PFSK-1 (cell line): ENCODE data around the gene DGUOK.

Source experiments
- FOXP2 ChIP-seq: optimal IDR thresholded peaks from 2 replicates; pipeline ENCODE3; 2011; ENCODE audit warnings: borderline replicate concordance, control low read depth, inconsistent platforms; ENCODE audit not compliant: insufficient read depth; ENCODE audit errors: extremely low read length, extremely low read depth
- POLR2AphosphoS5 ChIP-seq: IDR thresholded peaks from 2 replicates; pipeline ENCODE4 v1.6.1; 2012; ENCODE audit warnings: low read depth, mild to moderate bottlenecking, control low read depth, low read length, moderate library complexity
- SIN3A ChIP-seq: IDR thresholded peaks from 2 replicates; pipeline ENCODE4 v1.6.1; 2012; ENCODE audit warnings: mild to moderate bottlenecking, low read length, moderate library complexity, borderline replicate concordance; ENCODE audit not compliant: insufficient read depth
- TAF1 ChIP-seq: IDR thresholded peaks from 2 replicates; pipeline ENCODE4 v1.6.1; 2012; ENCODE audit warnings: low read length, control low read depth, borderline replicate concordance; ENCODE audit not compliant: insufficient read depth
- TF ChIP-seq, protein P1 (sequence below), 2 experiments: IDR thresholded peaks; 2 replicates each; pipeline versions ENCODE4 v1.6.1 to v1.8.0; 2011 to 2012; ENCODE audit warnings: low read depth in 2 of 2, low read length in 2 of 2, control low read depth in 1 of 2, inconsistent platforms in 1 of 2, mild to moderate bottlenecking in 1 of 2, moderate library complexity in 1 of 2; ENCODE audit not compliant: insufficient read depth in 1 of 2

Gene DGUOK

DNA sequence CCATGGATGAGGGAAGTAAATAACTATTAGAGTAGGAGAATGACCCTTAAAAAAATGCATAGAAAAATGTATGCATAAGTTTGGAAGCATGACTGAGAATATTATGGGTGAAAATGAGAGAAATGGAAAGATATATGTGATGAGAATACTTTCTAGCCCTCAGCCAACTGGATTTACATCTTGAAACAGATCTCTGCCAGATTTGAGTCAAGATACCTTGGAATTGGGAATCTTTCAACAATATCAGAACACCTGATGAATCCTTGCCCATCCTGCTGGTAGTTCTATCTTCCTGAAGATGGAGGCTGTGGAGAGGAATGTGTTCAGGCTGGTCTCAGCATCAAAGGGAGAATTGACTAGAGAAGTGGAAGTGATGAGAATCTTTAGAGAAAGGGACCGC lies 63.9 kb downstream of the DGUOK start:
- TF ChIP-seq, protein P1, sequence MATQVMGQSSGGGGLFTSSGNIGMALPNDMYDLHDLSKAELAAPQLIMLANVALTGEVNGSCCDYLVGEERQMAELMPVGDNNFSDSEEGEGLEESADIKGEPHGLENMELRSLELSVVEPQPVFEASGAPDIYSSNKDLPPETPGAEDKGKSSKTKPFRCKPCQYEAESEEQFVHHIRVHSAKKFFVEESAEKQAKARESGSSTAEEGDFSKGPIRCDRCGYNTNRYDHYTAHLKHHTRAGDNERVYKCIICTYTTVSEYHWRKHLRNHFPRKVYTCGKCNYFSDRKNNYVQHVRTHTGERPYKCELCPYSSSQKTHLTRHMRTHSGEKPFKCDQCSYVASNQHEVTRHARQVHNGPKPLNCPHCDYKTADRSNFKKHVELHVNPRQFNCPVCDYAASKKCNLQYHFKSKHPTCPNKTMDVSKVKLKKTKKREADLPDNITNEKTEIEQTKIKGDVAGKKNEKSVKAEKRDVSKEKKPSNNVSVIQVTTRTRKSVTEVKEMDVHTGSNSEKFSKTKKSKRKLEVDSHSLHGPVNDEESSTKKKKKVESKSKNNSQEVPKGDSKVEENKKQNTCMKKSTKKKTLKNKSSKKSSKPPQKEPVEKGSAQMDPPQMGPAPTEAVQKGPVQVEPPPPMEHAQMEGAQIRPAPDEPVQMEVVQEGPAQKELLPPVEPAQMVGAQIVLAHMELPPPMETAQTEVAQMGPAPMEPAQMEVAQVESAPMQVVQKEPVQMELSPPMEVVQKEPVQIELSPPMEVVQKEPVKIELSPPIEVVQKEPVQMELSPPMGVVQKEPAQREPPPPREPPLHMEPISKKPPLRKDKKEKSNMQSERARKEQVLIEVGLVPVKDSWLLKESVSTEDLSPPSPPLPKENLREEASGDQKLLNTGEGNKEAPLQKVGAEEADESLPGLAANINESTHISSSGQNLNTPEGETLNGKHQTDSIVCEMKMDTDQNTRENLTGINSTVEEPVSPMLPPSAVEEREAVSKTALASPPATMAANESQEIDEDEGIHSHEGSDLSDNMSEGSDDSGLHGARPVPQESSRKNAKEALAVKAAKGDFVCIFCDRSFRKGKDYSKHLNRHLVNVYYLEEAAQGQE (IDR thresholded peaks at IDR 0.05; ENCODE audit: insufficient read depth in 1 of 2, low read depth in 2 of 2, low read length in 2 of 2) = no peak
- no peak for TF ChIP-seq FOXP2
- no peak for TF ChIP-seq SIN3A
- no peak for TF ChIP-seq TAF1
- TF ChIP-seq POLR2AphosphoS5 = no peak

DNA sequence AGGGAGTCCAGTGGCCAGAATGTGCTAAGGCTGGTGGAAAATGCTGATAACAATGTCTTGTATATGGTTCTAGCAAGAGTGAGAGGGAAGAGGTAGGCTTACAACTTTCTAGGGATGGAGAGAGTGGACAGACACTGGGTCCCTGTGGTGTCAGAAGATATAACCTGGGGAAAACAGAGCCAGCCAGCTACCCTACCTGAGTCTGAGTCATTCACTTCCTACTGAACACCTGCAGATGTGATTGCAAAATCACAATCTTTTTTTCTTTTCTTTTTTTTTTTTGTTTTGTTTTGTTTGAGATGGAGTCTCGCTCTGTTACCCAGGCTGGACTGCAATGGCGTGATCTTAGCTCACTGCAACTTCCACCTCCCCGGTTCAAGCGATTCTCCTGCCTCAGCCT lies 65.4 kb downstream of the DGUOK start:
- TF ChIP-seq SIN3A = no peak
- no peak for TF ChIP-seq FOXP2
- no peak for TF ChIP-seq TAF1
- TF ChIP-seq, protein P1 (IDR thresholded peaks at IDR 0.05; ENCODE audit: insufficient read depth in 1 of 2, low read depth in 2 of 2, low read length in 2 of 2) = no peak
- TF ChIP-seq POLR2AphosphoS5 = no peak

DNA sequence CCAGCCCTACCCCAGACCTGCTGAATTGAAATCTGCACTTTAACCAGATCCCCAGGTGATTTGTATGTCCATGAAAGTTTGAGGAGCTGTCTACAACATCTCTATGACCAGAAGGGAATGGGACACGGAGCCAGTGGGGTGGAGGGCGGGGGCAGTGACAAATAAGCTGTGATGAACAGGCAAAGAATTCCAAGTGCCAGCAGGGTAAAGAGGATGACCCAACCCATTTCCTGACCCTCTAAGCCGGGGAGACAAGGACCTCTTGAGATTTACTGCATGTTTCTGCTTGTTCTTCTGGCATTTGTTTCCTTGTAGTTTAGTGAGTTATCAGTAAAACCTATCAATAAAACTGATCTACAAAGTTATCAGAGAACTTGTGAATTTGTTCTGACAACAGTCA lies 66.7 kb downstream of the DGUOK start:
- TF ChIP-seq POLR2AphosphoS5 = no peak
- TF ChIP-seq SIN3A = no peak
- no peak for TF ChIP-seq TAF1
- TF ChIP-seq FOXP2 = no peak

DNA sequence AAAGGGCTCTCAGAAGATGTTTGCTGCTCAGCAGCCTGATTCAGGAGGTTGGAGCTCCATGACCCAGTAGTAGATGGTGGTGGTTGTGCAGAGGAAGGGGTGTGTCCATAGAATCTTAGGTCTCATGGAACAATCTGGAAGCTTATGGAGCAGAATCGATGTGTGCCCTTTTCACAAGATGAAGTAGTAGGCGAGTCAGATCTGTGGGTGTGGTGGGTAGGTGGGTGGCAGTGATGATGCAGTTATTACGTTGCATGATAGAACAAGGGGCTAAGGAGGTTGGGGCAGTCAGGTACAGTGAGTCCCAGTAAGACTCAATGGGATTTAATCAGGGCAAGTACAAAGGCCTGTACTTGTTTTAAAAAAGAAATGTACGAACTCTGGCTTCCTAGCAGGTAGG lies 67.1 kb downstream of the DGUOK start:
- TF ChIP-seq SIN3A (no peak), TAF1 (no peak), POLR2AphosphoS5 (no peak), FOXP2 (no peak)
- TF ChIP-seq, protein P1 (IDR thresholded peaks at IDR 0.05; ENCODE audit: insufficient read depth in 1 of 2, low read depth in 2 of 2, low read length in 2 of 2) = no peak

DNA sequence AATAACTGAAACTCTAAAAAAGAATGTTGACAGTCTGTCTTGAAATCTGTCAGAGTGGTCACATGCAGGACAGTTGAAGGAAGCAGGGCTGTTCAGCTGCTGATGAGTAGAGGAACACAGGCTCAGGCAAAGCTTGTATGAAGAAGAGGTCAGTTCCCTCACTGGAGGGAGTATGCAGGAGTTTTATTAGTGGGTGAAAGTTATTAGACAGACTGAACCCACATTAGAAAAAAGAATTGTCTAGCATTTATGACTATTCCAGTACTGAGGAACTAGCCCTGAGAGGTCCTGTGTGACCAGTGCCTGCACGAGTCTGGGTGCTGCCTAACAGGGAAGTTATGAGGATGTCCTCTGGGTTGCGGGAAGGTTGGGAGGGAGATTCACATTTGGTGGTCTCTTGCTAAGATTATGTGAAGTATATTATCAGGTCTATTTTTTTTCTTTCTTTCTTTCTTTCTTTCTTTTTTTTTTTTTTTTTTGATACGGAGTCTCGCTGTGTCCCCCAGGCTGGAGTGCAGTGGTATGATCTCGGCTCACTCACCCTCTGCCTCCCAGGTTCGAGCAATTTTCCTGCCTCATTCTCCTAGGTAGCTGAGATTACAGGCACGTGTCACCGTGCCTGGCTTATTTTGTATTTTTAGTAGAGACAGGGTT lies 67.6 kb downstream of the DGUOK start:
- no peak for TF ChIP-seq TAF1

DNA sequence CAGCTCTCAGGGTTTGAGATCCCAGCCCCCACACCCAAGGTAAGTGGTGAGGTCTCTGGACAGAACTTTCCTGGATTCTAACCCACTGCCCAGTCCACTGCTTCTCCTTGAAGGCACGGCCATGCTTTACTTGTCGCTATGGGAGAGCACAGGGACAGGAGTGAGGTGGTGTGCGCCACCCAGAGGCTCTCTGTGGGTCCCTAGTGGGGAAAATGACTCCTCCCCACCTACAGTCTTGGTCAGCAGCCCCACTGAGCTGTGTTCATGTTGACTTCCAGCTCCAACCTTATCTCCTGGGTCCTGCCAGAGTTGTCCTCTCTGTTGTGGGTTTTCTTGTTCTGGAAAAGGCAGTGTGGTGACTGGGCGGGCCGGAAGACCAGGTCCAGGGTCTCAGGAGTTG lies 69.1 kb downstream of the DGUOK start:
- TF ChIP-seq TAF1 (no peak), POLR2AphosphoS5 (no peak), FOXP2 (no peak), SIN3A (no peak)
- TF ChIP-seq, protein P1 (IDR thresholded peaks at IDR 0.05; ENCODE audit: insufficient read depth in 1 of 2, low read depth in 2 of 2, low read length in 2 of 2) = no peak
